Stimulated activated CD4-positive, alpha-beta T cell treated with anti-CD3 and anti-CD28 coated beads, Interleukin-2, amount 100 ng/mL, for 4 hours (primary cell): ENCODE measurements around the gene FN1.
"Not testable (repeated sequence)": the region's sequence is repeated elsewhere in the genome, so short reads cannot be mapped to it uniquely, and the experiment has no call there.

Experiments used
- DNase-seq: peaks from one replicate; pipeline ENCODE4 v3.0.0-alpha.2; 2020; ENCODE audit warnings: low read depth

FN1 gene

DNA sequence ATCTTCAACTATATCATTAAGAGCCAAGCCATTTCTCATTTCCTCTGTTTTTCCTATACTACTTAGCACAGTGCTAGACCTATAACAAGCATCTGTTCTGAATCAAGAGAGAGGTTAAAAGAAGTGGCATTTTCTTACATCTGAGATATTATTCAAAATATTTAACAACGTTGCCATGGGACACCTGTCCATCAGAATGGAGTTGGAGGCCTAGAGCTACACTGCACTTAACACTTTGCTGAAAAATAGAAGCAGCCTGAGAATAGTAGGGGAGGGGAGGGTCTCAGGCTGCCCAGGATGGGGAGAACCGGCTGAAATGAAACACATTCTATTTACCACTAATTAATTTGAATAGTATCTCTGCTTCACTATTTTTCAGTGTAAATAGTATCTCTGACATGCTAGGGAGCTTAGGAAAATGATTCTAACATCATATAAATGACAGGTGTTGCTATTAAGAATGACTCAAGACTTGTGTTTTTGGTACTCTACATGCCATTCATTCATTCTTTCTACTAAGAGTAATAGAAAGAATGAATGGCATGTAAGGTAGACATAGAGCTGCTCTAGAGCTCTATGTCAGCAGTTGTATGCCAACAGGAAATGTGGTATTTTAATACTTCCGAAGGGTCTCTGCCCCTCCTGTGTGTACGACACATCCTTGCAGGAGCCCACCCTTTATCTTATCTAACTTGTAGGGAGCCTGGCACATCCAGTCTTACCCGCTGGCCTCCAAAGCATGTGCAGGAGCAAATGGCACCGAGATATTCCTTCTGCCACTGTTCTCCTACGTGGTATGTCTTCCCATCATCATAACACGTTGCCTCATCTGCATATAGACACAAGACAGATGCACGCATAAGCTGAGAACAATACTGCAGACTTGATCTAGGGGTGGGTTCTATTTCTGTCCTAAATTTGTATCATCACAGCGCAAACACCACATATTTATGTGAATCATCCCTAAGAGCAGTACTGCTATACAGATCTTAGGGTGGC is 71.4 kb downstream of the FN1 start:
- no peak for DNase-seq

- no peak for DNase-seq
Measured at GRCh38 chr2:215363461-215364156, 72.3 kb downstream of the FN1 start.

GRCh38 chr2:215363039-215363438 is 72.8 kb downstream of the FN1 start:
- DNase-seq, result no peak

DNA sequence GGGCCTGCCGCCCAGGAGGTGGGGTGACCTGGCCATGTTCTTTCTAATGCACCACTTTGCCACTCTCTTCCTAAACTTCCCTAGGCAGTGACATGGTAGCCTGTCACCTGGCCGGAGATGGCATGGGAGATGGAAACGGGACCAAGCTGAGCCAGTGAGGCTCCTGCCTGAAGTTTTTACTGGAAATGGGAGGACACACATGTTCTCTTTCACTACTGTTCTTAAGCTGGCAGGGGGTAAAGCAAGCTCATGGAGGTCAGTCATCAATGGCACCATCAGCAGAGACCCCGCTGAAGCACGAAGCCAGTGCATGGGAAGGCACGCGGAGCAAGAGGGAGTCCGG is 73.3 kb downstream of the FN1 start:
- no peak for DNase-seq

DNA sequence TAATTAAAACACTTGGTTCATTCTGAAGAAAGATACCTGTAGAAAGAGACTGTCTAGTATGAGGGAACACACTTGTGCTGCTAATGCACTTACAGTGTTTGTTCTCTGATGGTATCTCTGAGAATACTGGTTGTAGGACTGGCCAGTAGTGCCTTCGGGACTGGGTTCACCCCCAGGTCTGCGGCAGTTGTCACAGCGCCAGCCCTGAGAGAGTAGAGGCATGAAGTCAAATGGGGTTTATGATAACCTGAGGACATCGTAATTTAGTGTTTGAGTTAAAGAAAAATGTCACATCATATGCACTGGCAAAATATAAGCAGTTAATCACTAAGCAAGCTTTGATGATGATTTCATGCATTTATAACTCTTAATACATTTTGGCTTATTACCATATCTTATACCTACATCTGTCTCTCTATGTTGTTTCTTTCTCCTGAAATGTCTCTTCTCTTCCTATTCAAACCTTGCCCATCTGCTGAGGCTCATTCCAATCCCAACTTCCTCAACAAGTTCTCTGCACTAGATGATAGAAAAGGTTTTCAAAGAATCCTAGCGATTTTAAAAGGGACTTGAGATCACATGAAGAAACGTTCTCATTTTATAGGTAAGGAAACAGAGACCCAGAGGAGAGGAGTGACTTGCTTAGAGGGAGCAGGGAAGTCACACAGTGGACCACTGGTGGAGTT is 73.8 kb downstream of the FN1 start:
- DNase-seq, result no peak

GRCh38 chr2:215361211-215361875 is 74.5 kb downstream of the FN1 start:
- DNase-seq, result no peak

DNA sequence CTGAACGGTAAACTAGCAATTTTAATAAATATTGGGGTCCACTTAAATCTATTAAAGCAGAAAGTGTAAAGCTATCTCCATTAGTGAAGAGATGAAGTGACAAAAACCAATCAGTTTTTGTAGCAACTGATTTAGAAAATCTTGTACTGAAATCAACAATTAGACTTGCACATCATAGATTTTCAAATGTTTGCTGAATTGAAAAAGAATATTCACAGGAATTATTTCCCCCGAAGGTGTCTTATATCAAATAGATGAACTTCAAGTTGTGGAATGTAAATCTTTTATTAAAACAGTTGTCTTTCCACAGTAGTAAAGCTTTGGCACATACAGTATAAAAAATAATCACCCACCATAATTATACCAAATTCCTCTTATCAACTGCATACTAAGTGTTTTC is 75.3 kb downstream of the FN1 start:
- no peak for DNase-seq

DNA sequence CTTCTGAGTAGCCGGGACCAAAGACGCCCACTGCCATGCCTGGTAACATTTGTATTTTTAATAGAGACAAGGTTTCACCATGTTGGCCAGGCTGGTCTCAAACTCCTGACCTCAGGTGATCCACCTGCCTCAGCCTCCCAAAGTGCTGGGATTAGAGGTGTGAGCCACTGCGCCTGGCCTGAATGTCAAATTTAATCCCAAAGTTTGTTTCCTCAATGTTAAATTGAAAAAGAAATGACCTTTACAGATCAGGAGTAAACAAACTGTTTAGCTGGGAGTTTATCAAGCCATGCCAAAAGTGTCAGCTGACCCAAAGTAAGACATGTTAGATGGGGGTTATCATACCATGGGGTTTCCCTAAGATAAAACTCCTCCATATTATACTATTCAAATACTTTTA is 75.8 kb downstream of the FN1 start:
- not testable (repeated sequence) for DNase-seq

GRCh38 chr2:215359576-215359922 is 76.3 kb downstream of the FN1 start:
- no peak for DNase-seq

DNA sequence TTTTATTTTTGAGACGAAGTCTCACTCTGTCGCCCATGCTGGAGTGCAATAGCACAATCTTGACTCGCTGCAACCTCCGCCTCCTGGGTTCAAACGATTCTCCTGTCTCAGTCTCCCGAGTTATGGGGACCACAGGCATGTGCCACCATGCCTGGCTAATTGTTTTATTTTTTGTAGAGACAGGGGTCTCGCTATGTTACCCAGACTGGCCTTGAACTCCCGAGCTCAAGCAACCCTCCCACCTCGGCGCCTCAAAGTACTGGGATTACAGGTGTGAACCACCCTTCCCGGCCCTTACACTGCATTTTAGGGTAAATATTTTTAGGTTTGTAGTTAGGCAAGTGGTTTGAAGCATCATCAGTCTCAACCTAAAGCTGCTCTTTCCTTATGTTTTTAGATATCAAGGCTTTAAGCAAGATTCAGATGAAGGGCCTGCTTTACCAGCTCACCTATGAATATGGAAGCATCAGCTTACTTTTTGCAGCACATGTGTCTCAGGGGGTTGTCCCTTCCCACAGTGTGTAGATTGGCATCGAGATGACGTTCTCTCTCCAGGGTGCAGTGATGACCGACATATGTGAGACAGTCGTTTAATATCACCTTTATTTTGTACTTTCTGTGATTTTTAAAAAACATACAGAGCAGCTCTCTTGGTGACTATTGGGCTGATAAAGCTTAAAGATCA is 76.8 kb downstream of the FN1 start:
- DNase-seq, result no peak

DNA sequence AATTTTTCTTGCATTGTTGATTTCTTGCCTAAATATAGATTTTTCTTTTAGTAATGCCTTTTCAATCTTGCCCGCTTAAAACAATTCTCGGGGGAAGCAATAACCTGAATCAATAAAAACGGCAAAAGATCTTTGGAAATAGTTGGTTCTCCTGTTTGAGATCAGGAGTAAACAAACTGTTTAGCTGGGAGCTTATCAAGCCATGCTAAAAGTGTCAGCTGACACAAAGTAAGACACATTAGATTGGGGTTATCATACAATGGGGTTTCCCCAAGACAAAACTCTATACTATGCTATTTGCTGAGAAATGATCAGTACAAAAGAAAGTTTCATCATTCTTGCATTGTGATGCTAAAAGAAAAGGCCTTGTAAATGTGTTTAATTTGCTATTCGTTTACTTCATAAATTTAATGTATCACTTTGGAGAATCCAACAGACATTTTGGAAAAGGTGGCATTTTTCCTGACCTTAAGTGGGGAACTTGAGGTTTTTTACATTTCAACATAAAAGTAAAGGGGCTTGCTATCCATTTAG is 77.5 kb downstream of the FN1 start:
- DNase-seq, result no peak

GRCh38 chr2:215357660-215358059 is 78.2 kb downstream of the FN1 start:
- no peak for DNase-seq

DNA sequence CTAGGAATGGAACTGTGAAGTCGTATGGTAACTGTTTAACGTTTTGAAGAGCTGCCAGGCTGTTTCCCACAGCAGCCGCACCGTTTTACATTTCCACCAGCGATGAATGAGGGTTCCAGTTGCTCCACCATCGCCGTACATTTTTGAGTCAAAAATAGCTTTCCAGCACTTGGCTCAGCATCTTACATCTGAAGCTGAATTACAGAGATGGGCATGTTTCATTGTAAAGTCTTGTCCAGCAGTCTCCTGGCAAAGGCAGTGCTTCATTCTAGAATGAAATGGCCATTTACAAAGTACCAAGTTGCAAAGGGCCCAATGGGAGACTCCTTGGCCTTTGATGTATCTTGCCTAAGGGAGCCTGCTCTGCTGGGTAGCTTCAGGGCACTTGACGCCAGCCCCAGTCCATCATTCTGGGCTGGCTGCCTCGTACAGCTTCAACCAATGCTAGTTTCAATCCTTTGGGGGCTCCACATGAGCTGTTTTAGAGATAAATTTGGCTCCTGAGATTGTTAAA is 78.9 kb downstream of the FN1 start:
- DNase-seq, result no peak

GRCh38 chr2:215356334-215356947 is 79.4 kb downstream of the FN1 start:
- DNase-seq, result no peak

GRCh38 chr2:215355801-215356200 is 80.1 kb downstream of the FN1 start:
- no peak for DNase-seq

- no peak for DNase-seq
Measured at GRCh38 chr2:215354771-215355695, 80.8 kb downstream of the FN1 start.

DNA sequence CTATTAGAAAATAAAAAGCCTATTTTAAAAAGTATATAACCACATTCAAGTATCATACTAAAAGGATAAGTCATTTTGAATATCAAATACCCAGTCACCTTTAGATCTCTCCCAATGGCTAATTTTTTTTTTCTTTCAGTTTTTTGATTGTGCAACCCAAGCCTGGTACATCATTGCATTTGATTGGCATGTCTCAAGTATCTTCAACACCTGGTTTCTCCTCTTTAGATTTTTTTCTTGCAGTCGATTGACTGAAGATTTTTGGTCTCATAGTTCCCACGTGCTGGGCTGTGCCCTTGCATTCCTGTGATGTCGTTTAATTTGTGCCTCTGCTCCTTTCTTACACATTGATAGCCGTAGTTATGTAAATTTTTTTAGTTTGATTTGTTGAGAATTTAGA is 83.3 kb downstream of the FN1 start:
- DNase-seq, result no peak

GRCh38 chr2:215347878-215348277 is 88.0 kb downstream of the FN1 start:
- DNase-seq, result no peak

DNA sequence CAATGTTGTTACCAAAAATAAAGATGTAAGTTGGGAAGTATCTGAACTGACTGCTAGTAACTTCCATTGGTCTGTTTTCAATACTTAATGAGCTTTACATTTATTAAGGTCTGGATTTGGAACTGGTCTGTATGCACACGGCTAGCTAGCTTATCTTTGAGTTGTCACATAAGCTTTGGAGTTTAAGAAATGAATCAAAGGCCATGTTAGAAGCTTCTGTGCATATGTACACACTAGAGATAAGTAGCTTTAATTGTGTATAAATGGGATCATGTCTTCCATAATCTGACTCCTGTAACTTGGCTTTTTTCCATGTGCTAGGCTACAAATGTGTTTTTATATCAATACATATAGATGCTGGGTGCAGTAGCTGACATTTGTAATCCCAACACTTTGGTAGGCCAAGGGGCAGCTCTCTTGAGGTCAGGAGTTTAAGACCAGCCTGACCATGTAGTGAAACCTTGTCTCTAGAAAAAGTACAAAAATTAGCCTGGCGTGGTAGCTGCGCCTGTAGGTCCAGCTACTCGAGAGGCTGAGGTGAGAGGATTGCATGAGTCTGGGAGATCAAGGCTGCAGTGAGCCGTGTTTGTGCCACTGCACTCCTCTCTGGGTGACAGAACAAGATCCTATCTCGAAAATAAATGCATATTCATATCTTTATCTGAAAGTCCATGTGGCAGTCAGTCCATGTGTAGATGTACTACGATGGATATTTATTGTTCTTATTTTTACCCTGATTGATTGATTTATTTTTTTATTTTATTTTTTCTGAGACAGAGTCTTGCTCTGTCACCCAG is 96.8 kb downstream of the FN1 start:
- no peak for DNase-seq
